ENCODE results near the gene PALB2. TPM values are rescaled to one million over a fixed set of nuclear protein-coding genes. Genes with fewer than 3 reads are reported as not detected.

Gene PALB2
- total and polyA plus RNA-seq, 10 of the 15 experiments (the other 5 are each of a cell fraction or from before 2014, with no cell fraction given) = 9.2 to 24.6 (median 17.6) TPM

GRCh38 chr16:23597003-23597756 lies 43.9 kb downstream of the PALB2 start (continued):
- TF ChIP-seq E4F1 (IDR thresholded peaks at IDR 0.05; ENCODE audit: borderline replicate concordance, partially characterized antibody) = no peak
- no peak for TF ChIP-seq MTA2 (IDR thresholded peaks at IDR 0.05; ENCODE audit: low read depth)
- no peak for TF ChIP-seq RCOR1 (conservative IDR thresholded peaks at IDR 0.05; ENCODE audit: low read depth, low read length)

- FAIRE-seq (peak; percentile 81), ATAC-seq (peak; percentile 99), DNase-seq (ENCODE audit: low read depth, low spot score) (peak; percentile 51)
- peaks cover 5 to 8% of the 10 kb centered on the region in 2 experiments for H3K36me3 ChIP-seq (ENCODE audit: control insufficient read depth in 2 of 2, insufficient read depth in 2 of 2, low read length in 1 of 2)
- no peaks in the 10 kb centered on the region for H3K9me3 ChIP-seq (replicated peaks; ENCODE audit: control insufficient read depth, insufficient read depth, low read length)
- ChIA-PET RAD21 (ENCODE audit: unreplicated experiment) (interaction anchor here (1.2 to 1.8 kb wide), 4 partner anchors 38 to 161 kb away, joined by 4 to 13 read pairs (median 6); partner anchors contain the start of genes EARS2 and UBFD1), POLR2A (no interaction called here), CTCF (interaction anchor here (0.6 to 1.9 kb wide), 33 partner anchors 9 to 1968 kb away, joined by 3 to 29 read pairs (median 5); partner anchors contain the start of genes EARS2, GGA2, PLK1 and UBFD1), SMC1A (ENCODE audit: uncharacterized antibody, unreplicated experiment) (interaction anchor here (1.2 to 1.5 kb wide), 2 partner anchors 89 to 159 kb away, joined by 3 to 4 read pairs; no protein-coding TSS in a partner anchor)
- H2AFZ ChIP-seq (ENCODE audit: control insufficient read depth, low read depth, low read length) = peak within 1 kb of the TSS; percentile 95
- peak within 1 kb of the TSS; percentile 89 for H3K9ac ChIP-seq (ENCODE audit: control insufficient read depth, insufficient read depth, low read length)
- in situ Hi-C loops (cut with MboI) = no loop called here
- H4K20me1 ChIP-seq (ENCODE audit: control insufficient read depth, insufficient read depth) = no peaks in the 10 kb centered on the region; the same call in 1 of the 2 replicates
- no peaks in the 10 kb centered on the region for H3K27me3 ChIP-seq (replicated peaks in 1 of 2; ENCODE audit: control insufficient read depth in 2 of 2, insufficient read depth in 2 of 2, low read length in 1 of 2)
- peaks cover 41% of the 10 kb centered on the region for H3K79me2 ChIP-seq (ENCODE audit: control insufficient read depth, insufficient read depth, low read length)
- H3K4me1 ChIP-seq (ENCODE audit: control insufficient read depth, insufficient read depth, low read length) = peaks cover 16% of the 10 kb centered on the region
- BruUV-seq (replicated peaks) = no TSS peak
- intact Hi-C loops (cut with micrococcal nuclease; ENCODE audit: unreplicated experiment) = loop anchor here (1.0 to 5.0 kb wide), 2 partner anchors 39 to 89 kb away; partner anchors contain the start of genes EARS2 and UBFD1
- H3K27ac ChIP-seq (ENCODE audit: control insufficient read depth, insufficient read depth) = peak within 1 kb of the TSS; percentile 77
- H3K4me3 ChIP-seq = peak within 1 kb of the TSS; percentile 82
- WGBS (ENCODE audit: insufficient coverage, insufficient replicate concordance, low lambda C conversion rate, missing lambda C conversion rate) = under 1% methylated on average over 66 of the region's 67 CpGs
- H3K4me2 ChIP-seq (ENCODE audit: control insufficient read depth, insufficient read depth) = peak within 1 kb of the TSS; percentile 87
- peak; percentile 93 to 99 (median 99) for TF ChIP-seq CTCF (IDR thresholded peaks at IDR 0.05 in 2 of 3, conservative IDR thresholded peaks at IDR 0.05 in 1 of 3; ENCODE audit: control insufficient read depth in 2 of 3, extremely low read depth in 1 of 3, insufficient read depth in 1 of 3, low read depth in 3 of 3, low read length in 3 of 3)
- no peak for TF ChIP-seq SMAD1 (IDR thresholded peaks at IDR 0.05; ENCODE audit: low read depth, partially characterized antibody)
- peak; percentile 84; the same call in 1 of the 2 replicates for TF ChIP-seq RB1 (IDR thresholded peaks at IDR 0.05; ENCODE audit: borderline replicate concordance)
- TF ChIP-seq RELA (IDR thresholded peaks at IDR 0.05; ENCODE audit: borderline replicate concordance, partially characterized antibody) = peak; percentile 71
- TF ChIP-seq SIX5 (IDR thresholded peaks at IDR 0.05; ENCODE audit: low read depth, low read length, severe bottlenecking) = peak; percentile 60
- TF ChIP-seq JUND (IDR thresholded peaks at IDR 0.05; ENCODE audit: low read depth, low read length) = no peak
- peak; percentile 94 for TF ChIP-seq RELB (IDR thresholded peaks at IDR 0.05; ENCODE audit: low read depth)
- no peak for TF ChIP-seq USF2 (IDR thresholded peaks at IDR 0.05; ENCODE audit: borderline replicate concordance, low read depth, low read length)
Observed at GRCh38 chr16:23595951-23596720, 45.0 kb downstream of the PALB2 start, which contains the start of gene NDUFAB1. NDUFAB1 (minus strand) TSS chr16:23596316; CDS start chr16:23596290, 26 bp downstream.
